DOHH2 (cell line): ENCODE results near the gene PEMT.

Experiments
- EZH2phosphoT487 ChIP-seq: fragments of 200-600 bp; sonication (generic); IDR thresholded peaks from 2 replicates; pipeline ENCODE4 v1.6.1; 2017; ENCODE audit warnings: borderline replicate concordance, mild to moderate bottlenecking, antibody characterized with exemption, low read length, moderate library complexity, mixed read lengths
- TF ChIP-seq, protein P1 (sequence below): fragments of 200-600 bp; sonication (generic); IDR thresholded peaks from one replicate; pipeline ENCODE4 v1.5.1; 2014; ENCODE audit warnings: antibody characterized with exemption, mild to moderate bottlenecking, low read depth, low read length; ENCODE audit not compliant: poor library complexity, severe bottlenecking

DNA sequence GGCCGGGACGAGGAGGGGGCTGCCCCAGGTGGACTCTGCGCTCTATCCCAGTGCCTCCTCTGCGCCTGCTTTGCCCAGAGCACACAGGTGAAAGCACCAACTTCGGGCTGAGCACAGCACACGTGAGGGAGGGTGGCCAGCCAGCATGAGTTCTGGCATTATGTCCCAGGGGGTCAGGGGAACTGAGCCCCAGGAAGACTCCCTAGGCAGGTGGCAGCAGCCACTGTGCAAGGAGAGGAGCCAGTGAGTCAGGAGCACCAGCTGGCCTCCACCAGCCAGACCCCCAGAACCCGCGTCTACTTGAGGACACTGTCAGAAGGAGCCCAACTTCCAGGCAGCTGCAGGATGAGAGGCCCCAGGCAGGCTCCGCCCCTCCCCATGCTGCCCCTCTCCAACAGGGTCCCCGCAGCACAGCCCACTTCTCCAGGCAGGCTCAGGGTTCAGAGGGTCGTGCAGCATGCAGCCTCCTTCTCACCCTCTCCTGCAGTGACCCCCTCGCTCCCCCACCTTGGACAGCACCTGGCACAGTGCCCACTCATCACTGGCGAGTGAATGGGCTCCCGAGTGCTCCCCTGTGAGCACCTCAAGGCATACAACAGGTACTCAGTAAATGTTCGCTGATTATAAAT, 51.1 kb downstream of the PEMT start:
- TF ChIP-seq EZH2phosphoT487, result no peak
- TF ChIP-seq, protein P1, sequence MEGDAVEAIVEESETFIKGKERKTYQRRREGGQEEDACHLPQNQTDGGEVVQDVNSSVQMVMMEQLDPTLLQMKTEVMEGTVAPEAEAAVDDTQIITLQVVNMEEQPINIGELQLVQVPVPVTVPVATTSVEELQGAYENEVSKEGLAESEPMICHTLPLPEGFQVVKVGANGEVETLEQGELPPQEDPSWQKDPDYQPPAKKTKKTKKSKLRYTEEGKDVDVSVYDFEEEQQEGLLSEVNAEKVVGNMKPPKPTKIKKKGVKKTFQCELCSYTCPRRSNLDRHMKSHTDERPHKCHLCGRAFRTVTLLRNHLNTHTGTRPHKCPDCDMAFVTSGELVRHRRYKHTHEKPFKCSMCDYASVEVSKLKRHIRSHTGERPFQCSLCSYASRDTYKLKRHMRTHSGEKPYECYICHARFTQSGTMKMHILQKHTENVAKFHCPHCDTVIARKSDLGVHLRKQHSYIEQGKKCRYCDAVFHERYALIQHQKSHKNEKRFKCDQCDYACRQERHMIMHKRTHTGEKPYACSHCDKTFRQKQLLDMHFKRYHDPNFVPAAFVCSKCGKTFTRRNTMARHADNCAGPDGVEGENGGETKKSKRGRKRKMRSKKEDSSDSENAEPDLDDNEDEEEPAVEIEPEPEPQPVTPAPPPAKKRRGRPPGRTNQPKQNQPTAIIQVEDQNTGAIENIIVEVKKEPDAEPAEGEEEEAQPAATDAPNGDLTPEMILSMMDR, result no peak
